GM21786 (cell line): ENCODE measurements around the gene NBAS.
A peak's percentile ranks its signal among the peaks of the same experiment; 100 is the strongest.

Experiments used
- ATAC-seq: cut with Tn5 transposase; IDR thresholded peaks from one replicate; pipeline ENCODE4 v1.9.1; 2021; ENCODE audit not compliant: unreplicated experiment

The NBAS gene

DNA sequence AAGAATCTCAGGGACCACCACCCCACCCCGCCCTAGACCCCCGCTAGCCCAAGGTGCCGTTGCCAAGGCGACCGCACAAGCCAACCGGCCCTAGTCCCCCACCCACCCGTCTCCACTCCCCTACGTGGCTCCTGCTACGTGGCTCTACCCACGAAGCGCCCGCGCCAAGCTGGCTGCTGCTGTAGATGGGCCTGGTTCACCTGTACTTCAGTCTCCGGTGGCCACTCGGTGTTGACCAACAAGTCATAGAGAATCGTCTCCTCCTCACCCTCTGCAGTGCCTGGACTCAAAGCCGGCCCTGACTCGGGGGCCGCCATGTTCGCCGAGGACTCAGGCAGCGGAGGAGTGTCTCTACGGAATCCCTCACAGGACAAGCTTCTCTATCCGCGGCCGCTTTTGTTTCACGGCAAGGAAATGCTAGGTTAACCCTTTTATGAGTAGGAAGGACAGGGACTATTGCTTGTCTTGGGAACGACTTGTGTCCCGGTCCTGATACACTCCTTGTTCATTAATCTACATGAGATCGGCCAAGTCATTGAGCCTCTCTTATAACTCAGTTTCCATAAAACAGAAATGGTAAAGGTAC, at the start of gene NBAS:
TSS of gene NBAS (minus strand) at position 347 of the 586 bp plus-strand sequence. CDS start at position 317, 30 bp downstream.
- peak; percentile 88 for ATAC-seq

DNA sequence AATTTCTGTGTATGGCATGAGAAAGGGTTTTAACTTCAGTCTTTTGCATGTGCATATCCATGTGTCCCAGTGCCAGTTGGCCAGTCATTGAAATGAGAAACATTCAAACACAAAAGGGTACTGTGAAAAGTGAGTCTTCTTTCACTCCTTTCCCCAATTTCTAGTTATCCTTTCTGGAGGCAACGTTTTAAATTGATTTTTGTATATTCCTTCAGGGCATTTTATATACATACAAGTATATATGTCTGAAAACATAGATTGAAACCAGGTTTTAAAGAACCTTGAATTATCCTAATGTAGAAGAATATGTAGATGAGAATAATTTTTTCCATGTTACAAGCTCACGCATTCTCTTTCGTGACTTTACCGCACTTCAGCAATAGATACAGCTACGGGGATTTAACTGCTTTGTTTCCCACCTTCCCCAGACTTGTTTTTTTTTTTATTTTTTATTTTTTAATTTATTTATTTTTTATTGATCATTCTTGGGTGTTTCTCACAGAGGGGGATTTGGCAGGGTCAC, 49.4 kb upstream of the NBAS start:
- ATAC-seq = no peak

DNA sequence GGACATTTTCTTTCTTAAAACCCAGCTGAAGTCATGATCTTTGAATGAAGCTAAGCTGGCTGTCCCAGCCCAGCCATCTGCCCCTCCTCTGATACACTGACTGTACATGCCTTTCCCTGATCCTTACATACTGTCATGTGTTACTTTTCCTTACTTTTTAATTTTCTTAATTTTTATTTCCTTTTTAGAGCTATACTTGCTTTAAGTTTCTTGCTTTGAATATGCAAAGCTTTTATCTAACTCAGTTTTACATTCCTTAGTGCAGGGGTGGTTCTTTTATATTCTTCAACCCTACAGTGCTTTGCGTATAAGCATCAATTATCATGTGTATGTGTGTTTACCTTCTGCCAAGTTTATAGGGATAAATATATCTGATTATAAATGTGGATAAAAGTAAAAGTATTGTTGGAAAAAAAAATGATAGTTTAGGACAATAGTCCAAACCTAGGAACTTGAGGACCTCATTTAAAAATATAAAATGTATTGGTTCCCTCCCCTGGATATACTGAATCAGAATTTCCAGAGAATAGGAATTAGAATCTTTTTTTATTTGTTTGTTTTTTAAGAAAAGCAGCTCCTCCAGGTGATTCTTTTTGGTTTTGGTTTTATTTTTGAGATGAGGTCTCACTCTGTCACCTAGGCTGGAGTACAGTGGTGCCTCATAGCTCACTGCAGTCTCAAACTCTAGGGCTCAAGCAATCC, 48.4 kb upstream of the NBAS start:
- no peak for ATAC-seq

DNA sequence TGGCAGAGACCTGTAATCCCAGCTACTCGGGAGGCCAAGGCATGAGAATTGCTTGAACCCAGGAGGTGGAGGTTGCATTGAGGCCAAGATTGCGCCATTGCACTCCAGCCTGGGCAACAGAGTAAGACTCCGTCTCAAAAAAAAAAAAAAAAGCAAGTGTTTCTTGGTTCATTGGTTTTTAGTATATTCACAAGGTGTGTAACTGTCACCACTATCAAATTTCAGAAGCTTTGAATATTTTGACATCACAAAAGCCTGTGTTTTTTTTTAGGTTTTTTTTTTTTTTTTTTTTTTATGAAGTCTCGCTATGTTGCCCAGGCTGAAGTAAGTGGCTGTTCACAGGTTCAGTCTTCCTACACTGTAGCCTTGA, 47.2 kb upstream of the NBAS start:
- no peak for ATAC-seq

DNA sequence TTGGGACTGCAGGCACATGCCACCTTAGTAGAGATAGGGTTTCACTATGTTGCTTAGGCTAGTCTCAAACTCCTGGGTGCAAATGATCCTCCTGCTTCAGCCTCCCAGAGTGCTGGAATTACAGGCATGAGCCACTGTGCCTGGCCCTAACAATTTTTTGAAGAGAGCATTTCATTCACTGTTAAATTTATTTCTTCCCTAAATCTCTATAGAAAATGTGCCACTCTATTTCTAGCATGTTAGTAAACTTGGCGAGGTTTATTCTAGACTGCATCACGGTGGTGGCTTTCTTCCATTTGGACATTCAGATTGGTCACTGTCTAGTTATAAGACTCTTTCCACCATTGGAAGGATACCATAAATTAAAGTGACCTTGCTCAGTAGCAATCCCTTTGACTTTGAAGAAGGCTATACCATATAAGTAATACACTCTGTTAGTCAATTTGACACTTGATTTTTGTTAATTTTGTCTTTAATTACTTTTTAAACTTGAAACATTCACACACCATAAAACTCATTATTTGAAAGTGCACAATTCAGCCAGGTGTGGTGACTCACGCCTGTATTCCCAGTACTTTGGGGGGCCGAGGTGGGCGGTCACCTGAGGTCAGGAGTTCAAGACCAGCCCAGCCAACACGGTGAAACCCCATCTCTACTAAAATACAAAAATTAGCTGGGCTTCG, 46.7 kb upstream of the NBAS start:
- ATAC-seq = no peak

DNA sequence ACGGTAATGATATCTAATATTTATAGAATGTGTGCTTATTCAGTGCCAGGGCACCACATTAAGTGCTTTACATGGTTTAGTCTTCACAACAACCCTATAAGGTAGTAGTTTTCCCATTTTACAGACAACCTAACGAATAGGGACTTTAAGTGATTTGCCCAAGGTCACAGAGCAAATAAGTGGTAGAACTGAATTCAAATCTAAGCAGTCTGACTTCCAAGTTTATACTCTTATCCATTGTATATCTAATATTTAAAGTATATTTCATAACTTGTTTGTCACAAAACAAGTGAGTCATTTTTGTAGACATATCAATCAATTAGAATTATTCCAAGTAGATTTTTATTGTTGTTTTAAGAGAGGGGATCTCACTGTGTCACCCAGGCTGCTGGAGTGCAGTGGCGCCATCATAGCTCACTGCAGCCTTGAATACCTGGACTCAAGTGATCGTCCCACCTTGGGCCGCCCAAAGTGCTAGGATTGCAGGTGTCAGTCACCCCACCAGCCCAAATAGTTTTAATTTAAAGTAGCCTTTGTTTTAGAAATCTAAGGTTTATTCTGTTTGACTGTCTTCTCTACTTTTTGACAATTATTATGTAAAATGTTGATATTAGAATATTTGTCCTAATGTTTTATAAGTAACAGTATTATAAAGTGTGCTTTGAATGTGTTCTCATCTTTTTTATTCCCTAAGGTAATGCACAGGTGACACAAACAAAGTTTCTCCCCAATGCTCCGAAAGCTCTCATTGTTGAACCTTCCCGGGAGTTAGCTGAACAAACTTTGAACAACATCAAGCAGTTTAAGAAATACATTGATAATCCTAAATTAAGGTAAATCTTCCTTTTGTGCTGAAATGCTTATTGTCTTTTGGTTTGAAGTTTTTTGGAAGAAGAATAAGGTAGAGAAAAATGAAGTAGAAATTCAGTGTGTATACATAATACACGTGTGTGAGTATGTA, 45.6 kb upstream of the NBAS start:
- no peak for ATAC-seq

DNA sequence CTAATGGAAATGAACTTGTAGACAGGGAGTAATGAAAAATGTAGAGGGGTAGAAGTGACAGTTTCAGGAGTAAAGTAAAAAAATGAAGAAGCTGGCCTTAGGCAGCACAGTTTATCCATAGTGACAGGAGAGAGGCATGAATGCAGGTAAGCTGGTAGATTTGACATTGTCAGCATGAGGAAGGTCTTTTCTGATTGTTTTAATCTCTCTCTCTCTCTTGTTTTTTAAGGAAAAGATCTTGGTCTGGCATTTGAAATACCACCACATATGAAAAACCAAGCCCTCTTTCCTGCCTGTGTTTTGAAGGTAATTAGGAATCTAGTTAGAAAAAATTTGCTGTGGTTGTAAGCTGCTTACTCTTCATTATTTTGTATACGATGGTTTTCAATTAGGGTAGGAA, 44.6 kb upstream of the NBAS start:
- ATAC-seq = no peak

DNA sequence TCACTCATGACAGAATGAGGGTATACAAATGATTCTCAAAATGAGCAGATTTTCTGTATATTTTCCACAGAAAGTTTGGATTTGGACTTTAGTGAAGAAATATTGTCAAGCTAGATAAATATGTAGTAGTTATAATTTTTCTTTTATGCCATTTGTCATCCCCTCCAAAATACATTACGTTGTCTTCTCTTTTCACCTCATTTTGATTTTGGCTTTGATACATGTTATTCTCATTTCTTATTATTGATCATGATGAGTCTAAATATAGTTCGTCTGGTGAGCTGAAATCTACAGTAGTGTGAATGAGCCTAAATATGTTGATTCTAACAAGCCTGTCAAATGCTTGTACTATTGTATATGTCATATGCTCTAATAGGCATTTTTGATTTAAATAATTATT, 42.8 kb upstream of the NBAS start:
- no peak for ATAC-seq

DNA sequence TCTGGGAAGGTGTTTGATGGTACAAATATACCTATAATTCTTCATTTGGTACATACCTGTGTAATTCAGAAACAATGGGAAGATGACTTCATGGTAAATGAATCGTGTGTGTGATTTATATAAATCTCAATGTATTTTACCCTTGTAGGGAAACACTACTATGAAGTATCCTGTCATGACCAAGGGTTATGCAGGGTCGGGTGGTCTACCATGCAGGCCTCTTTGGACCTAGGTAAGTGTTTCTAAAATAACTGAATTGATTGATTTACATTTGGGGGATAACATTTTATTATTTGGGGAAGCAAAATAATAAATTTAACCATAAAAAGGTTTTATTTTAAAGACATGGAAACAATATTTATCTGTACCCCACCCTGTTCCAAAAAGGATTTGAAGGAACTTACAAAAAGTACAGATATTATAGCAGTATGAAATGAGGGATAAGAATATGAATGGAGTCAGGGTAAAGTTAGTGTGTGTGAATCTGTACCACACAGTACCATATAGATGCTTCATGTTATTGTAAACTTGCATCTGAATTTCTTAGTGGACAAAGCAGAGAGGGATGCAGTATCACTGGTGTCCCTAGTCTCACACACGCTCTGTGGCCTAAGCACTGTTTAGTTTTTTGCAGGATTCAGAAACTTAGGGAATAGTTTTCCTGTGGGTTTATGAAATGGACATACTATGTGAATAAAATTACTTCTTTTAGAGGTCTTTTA, 42.1 kb upstream of the NBAS start:
- ATAC-seq = no peak

DNA sequence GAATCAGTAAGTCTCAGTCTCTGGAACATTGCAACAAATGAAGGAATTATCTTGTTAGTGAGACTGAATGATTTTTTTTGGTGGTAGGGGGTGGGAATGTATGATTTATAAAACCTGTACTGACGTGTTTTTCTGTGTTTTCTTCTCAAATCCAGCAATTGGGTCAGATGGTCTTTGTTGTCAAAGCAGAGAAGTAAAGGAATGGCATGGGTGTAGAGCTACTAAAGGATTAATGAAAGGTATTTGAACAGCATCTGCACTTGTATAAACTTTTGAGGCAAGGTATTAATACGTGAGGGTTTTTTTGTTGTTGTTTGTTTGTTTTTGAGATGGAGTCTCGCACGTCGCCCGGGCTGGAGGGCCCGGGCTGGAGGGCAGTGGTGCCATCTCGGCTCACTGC, 41.3 kb upstream of the NBAS start:
- ATAC-seq = no peak

DNA sequence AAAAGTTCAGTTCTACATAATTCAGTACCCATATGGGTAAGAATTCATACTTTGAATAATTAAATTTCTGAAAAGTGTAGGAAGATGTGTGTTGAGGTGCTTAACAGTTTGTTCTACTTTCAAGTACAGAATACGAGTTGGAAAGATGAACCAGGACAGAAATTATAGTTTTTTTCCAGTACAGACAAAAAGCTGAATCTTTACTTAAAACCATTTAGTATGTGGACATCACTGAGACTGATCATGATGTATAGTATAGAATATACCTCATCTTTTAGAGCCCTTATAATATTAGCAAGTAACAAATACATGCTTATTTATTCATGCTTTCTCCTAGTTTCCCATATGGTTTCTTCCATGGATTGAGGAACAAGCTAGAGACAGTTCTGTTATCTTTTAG, 40.5 kb upstream of the NBAS start:
- ATAC-seq = no peak

DNA sequence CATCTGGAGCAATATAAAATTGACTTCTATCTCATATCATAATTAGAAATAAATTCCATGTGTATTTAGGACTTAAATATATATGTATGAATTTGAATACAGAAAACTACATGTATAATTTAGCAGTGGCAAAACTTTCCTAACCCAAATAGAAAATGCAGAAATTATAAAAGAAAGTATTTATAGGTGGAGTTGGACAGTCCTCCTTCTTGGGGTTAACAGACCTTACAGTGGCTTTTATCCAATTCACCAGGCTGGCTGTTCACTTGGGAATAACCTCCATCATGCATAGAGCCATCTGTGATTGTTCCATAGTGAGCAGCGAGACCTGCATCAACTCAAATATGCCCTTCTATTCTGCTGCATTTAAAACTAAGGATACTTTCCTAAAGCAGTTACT, 38.9 kb upstream of the NBAS start:
- no peak for ATAC-seq

DNA sequence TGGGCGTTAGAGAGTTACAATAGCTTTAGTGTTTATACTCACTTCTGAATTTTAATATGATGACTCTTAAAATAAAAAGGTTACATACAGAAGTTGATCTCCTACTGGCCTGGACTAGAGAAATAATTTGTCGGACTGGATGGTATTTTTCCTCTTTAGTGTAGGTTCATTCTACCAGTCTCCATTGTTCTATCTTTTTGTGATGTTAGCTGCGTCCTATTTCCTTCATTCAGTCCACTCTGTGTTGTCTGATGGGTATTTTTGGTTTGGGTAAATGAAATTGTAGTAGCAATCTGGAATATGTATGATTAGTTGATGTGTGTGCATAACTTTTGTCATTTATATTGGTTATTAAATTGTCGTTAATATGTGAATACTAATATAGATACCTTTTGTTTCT, 35.8 kb upstream of the NBAS start:
- ATAC-seq = no peak

DNA sequence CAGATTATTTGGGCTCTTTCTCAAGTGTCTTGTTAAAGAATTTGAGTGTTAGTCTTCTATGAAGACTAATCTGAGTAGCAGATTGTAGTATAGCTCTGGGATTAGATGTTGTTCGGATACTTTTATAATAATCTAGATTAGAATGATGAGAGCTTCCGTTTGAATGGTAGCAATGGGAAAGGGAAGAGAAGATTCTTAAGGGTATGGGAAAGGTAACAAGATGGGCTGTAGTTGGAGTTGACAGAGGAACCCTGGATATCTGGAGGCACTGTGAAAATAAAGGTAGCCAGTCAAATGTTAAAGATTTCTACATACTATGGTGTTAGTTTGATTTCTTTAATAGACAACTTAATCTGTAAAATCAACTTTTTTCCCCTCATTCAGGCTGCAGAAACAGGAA, 35.2 kb upstream of the NBAS start:
- ATAC-seq = no peak

DNA sequence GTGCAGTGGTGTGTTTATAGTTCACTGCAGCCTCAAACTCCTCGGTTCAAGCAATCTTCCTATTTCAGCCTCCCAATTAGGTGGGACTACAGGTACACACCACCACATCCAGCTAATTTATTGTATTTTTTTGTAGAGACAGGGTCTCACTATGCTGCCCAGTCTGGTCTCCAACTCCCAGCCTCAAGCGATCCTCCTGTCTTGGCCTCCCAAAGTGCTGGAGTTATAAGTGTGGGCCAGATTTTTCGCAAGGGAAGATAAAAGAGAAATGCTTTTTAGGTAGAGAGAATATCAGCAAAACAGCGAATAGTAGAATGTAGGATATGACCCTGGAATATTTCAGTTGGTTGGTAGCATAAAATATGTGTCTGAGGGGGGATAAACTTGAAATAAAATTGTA, 34.8 kb upstream of the NBAS start:
- ATAC-seq = no peak

DNA sequence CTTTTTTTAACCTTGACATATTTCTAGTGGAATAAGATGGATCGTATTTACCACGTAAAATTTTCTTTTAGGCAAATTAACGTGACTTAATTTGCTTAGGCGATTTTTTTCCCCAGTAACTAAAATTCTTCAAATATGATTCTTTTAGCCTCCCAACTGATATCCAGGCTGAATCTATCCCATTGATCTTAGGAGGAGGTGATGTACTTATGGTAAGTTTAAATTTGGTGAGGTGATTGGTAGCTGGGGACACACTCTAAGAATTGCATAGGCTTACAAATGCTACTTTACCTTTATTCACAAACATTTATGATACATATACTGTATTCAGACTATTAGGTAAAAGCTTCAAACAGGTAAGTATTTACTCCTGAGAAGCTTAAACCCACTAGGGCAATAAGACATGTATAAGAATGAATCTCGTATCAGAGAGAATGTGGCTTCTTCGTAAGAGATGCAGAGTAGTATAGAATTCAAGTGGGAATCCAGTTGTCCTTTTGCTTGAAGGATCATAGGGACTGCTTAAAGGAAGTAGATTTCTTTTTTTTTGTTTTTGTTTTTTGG, 34.3 kb upstream of the NBAS start:
- ATAC-seq = no peak

DNA sequence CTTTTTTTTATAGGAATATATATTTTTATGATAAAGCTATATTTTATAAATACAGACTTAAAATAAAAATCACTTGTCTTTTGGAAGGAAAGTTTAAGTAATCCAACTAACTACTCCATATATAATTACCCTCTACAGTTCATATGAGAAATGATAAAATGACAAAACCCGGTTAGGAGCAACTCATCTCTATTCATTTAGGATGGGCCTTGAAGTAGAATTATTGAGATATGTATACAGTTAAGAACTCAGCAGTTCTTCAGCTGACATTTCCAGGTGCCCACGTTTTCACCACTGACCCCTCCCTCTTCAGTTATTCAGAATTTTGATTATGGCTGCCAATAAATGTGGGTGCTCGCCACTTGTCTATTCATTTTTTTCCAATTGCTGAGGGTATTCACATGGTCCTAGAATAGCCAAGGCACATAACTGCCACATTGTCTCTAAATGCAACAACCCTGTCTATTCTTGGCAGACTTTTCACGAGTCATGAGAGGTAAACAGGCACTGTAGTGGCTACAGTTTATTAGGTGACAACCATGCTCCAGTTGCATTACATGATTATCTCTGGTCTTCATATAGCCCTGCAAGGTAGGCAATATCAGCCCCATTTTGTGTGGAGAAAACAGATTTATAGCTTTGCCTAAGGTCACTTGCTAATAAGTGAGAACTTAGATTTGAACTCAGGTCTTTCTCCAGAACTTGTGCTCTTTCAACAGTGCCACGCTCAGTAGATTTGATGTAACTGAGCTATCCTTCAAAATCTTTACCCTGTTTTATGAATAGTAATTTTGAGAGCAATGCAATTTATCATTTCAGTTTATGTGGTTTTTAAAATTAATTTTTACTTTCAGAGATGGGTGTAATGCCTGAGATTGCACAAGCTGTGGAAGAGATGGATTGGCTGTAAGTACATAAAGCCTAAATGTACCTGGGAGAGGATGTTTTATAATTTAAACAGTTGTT, 33.4 kb upstream of the NBAS start:
- ATAC-seq = no peak

DNA sequence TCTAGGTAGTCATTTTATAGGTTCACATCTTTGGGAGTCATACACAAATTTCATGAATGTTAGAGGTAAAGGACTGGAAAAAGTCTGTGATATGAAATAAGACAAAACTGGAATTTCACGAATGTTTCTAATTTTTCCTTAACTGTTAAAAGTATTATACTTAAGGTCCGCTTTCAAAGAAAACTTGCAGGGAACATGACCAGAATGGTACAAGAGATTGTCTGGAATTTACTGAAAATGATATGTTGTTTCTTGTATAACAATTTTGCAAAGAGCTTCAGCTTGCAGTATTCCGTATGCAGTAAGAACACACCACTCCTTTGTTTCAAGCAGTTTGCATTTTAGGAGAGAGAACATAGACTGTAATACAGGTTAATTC, 32.2 kb upstream of the NBAS start:
- no peak for ATAC-seq
